GM10847 (cell line): Measurements from ENCODE around the gene REV3L.

Source experiments
- POLR2A ChIP-seq: IDR thresholded peaks from 2 replicates; pipeline ENCODE4 v1.6.1; 2011; ENCODE audit not compliant: insufficient read length; ENCODE audit errors: extremely low read depth

Gene REV3L

DNA sequence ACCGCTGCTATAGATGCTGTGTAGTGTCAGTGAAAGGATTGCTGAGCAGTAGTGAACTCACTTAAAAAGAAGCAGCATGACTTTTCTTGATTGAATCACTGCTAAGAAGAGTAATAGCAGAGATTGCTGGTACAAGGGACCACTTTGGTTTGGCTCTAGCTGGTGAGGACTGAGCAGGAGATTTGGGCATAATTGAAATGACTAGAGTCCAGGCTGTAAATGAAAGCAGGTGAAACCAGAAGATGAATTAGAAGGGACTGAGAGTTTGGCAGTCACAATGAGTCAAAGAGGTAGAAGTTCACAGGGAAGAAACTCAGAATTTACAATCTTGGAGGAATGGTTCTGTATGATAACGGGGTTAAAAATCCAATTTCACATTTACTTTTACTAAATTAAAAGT is 19.1 kb upstream of the REV3L start:
- TF ChIP-seq POLR2A = no peak

DNA sequence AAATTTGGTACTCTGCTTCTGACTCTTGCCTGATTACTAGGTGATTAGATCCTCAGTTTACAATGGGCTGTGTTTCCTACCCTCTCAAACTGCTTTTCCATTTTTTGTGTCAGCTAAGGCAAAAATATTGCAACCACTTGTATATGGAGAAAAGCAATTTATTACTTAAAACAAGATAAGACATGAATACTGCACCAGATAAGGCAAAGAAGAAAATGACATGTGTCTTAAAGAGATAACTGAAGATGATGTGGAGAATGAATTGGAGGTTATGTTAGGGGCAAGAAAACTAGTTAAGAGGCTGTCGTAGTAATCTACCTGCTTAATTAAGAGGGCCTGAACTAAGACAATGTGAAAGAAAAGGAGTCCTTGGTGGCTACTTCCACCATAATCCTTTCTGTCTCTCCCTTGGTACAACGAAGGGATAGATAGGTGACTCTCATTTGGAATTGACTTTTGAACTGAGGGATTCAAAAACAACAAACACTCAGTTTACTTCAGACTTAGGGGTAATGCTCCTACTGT is 16.3 kb upstream of the REV3L start:
- TF ChIP-seq POLR2A = no peak

DNA sequence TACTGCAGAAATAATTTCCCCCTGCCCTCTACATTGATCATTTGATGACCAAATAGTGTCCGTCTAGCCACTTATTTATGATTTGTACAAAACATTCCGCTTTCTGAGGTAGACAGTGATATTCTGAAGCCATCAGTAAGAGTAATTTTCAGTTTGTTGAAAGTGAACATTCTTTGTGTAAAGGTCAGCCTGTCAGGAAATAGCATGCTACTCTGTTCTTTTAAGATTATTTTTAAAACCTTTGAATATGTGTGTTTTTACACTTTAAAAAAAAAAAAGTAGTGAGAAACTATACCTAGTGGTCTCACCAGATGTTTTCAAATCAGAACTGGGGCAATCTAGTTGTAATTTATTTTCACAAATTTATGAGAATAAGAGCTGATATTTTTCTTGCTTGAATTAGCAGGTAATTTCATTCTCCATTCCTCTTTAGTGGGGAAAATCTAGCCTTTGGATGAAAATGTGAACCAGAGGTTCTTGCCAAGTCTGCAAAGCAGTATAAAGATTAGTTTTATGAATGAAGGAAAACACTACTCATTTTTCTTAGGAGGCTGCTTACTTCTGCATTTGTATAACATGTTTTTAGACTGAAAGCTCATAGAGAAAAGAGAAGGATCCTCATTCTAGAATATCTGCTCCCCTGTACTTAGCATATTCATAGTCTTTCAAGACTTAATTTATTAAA is 12.1 kb upstream of the REV3L start:
- TF ChIP-seq POLR2A = no peak

DNA sequence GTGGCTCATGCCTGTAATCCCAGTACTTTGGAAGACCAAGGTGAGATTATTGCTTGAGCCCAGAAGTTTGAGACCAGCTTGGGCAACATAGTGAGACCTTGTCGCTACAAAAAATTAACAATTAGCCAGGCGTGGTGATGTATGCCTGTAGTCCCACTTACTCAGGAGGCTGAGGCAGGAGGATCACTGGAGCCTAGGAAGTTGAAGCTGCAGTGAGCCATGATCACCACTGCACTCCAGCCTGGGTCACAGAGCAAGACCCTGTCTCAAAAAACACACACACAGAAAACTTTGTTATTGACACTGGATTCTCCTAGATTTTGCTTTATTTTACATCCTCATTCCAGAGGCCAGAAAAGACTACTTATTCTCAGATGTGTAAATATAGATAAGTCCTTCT is 9.5 kb upstream of the REV3L start:
- TF ChIP-seq POLR2A = no peak

DNA sequence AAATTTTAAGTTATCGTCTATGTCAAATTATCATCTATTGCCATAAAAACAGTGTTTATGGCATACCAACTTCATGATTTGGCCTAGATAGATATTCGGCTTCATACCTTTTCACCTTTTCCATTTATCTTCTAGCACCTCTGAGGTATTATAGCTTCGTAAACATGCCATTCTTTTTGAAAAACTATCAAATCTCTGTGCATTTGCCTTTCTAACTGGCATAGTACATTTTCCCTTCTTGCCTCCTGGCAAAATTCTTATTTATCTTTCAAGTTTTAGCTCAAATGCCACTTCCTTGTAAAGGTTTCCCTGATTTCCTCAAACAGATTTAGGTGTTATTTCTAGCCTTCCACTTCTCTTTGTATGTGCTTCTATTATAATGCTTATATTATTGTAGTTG is 7.0 kb upstream of the REV3L start:
- no peak for TF ChIP-seq POLR2A

DNA sequence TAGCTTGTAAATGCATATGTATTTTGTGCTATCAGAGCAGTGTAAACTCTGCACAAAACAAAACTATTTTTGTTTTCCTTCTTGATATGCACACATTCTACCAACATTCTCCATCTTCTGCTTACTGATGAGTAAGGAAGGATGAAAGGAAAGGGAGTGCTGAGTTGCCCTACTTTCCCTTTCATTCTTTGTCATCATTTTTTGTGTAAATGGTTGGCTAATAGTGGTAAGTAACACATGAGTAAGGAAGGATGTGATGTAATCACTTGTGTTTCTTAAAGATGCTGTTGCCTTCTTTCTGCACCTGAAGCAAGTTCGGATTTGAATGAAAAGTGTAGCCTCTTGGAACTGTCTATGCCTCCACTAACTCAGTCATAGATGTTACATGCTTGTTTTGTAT is 4.6 kb upstream of the REV3L start:
- TF ChIP-seq POLR2A = no peak

DNA sequence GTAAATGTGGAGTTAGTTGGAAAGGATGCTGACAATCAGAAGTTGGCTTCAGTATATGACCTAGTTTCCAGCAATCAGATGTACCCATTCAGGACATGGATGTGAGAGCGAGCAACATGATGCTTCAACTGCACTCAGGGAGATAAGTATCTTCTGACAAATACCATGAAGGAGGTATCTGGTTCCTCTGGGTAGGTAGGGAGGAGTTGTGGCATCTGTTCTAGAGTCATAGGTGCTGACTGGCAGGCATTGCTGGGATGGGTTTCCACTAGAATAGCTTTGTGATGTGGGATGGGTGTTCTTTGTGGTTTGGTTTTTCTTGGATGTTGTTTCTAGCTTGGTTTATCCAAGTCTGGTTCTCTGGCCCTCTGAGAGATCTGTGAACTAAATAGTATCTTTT is 3.9 kb upstream of the REV3L start:
- TF ChIP-seq POLR2A = no peak

DNA sequence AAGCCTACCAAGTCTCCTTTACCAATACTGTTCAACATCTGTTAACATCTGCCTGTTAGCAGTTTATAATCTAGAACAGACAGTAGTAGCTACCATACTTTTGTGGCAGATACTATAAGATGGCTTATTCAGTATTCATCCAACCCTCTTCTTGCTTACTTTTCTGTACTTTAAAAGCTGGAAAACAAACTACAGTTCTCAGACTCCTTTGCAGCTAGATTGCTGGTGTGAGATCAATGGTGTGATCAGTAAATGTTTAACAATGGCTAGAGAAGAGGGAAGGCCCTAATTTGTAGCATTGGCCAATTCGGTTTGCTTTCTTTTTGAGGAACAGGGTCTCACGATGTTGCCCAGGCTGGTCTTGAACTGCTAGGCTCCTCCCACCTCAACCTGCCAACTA is 3.5 kb upstream of the REV3L start:
- no peak for TF ChIP-seq POLR2A

DNA sequence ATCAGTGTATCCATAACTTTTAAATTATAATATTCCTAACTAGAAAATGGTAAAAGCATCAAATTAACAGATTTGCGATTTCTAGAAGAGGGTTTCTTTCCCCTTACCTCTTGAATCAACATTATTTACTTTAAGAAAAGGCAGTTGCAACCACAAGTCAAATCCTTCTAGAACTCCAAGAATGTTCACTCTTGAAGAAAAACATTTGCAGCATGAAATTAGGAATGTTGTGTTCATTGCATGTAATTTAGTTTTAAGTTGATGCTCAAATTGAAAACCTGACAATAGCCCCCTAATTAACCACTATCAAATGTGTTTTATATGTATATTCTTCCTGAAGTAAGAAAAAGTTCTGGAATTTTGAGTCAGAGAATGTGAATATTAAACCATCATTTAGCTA is 2.3 kb upstream of the REV3L start:
- TF ChIP-seq POLR2A = no peak

DNA sequence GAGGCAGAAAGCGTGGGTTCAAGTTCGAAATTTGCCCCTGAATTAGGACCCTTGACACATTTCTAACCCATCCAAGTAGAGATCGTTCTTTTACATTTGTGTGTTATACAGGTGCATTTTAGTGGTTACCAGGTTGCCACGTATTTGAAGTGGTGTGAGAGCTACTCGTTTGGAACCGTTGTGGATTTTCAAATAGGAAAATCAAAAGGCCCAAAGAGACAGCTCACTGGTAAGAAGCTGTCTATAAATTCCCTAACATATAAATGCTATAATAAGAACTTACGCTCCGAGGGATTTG is 1.6 kb upstream of the REV3L start:
- no peak for TF ChIP-seq POLR2A

DNA sequence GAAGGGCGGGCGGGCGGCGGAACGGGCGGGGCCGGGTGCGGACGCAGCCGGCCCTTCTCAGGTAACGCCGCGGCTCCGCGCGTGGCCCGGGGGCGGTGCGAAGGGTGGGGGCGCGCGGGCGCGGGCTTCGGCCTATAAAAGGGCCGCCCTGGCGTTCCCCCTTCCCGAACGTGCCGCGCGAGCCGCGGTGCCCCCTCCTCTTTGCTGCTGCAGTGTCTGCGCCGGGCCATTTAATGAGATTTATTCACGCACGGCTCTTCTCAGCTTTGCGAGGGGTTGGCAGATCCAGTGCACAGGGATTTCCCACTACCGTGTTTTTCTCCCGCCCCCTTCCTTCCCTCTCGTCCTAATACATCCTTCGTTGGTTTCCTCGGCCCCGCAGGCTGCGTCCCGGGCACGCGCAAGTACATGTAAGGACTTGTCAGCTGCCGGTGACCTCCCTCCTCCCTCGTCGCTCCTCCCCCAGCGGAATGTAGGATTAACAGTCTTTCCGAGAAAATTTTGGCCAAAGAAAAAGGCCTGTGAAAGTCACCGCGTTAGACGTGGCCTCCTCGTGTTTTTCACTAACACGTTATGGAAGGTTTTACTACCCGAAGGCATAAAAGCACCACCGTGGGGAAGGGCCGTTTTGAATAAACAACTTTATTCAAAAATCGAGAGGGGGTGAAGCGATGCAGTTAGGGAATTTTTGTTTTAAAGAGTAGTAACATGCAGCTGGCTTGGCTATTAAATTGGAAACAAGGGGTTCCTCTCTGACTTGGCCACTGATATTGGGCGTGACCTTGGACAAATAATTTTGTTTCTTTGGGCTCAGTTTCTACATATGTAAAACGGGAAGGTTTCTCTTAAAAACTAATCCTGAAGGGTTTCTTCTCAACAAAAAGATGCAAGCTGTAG is 966 bp upstream of the REV3L start:
- peak; percentile 97 for TF ChIP-seq POLR2A

DNA sequence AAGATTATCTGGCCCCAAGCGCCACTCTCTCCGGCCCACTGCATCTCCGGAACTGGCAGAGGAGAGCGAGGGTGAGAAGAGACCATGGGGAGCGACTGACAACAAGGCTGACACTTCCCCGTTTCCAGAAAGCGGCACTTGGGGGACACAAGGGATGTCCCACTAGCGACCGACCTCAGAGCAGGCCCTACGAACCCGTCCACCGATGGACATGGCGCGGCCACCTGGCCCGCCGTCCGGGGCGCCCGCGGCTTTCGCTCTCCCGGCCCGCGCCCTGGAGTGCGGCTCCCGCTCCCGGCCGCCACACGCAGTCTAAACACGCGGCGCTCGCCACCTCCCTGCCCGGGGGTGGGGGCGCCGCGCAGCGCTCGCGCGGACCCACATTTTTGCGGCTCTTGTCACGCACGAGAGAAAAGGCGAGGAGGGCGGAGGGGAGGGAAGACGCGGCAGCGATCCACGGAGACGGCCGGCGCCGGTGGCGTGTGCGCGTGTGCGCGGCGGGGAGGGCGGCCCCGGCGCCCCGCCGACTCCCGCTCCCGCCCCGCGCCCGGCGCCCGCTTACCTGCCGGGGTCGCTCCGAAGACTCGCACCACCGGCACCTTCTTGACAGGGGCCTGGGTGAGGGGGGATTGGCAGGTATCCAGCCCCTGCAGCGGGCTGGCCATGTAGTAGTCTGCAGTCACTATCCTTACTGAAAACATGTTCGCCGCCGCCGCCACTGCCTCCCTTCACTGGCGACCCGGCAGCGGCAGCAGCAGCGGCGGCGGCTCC is 645 bp downstream of the REV3L start:
- TF ChIP-seq POLR2A = peak; percentile 12

DNA sequence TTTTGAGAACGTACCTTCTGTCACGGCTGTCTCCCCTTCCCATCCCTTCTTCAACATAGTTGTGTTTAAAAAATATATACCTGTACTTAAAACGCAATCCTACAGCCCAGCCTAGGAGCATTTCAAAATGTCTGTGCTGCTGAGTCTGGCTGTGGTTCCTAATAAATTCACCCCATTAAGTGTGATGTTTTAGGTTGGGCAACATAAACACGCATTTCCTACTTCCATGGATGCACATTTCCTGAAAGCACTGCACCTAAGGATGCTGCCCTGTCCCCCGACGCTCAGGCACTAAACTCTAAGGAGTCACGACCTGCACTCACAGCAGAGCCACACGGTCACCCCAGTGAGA is 1.2 kb downstream of the REV3L start:
- TF ChIP-seq POLR2A = no peak

DNA sequence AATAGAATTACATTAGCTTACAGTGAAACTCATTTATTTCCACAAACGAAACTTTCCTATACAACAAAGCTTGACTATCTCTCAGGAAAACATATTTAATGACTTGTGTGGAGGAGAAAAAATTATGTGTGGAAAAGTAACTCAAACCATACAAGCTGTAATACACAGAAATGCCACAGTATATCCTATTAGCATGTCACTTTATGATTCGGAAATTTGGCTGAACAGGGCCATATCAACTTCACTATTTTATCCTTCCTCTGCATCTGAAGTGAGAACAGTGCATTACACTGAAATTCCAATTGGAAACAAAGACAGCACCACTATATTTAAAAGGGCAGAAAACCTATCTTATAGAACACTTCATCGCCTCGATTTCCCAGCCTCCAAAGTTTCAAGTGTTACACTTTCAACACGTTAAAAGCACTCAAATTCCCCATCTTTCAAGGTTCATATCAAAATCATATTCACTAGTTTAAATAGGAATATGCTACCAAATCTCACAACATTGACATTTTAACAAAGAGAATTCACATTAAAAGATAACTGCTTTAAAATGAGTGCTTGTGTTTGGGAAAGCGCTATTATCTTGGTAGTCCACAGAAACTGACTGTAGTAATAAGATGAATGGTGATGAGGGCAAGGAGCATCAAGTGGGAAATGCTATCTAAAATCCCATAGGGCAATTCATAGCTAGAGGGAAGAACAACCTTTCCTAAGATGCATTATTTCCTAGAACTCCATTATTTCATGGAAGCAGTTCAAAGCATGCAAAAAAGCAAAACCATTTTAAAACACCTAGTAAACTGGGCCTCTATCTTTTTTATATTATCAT is 1.8 kb downstream of the REV3L start:
- no peak for TF ChIP-seq POLR2A

DNA sequence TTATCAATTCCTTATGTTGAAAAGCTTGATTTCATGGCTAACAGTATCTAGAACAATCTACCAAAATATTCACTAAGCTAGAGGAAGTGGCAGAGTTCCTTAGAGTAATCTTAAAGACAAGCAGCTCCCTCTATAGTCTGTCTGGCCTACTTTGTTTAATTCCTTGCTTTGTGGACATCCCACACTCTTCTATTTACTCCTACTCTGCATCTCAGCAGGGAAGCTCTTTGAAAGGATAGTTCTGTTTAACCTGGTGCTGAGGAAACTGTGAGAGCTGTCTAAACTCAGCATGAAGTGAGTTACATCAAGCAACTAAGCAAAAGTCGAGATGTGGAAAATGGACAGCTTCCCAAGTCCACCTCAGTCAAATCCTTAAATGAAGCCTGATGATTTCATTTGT is 4.3 kb downstream of the REV3L start:
- TF ChIP-seq POLR2A = no peak
